ENCODE measurements around the gene DOCK8.

DOCK8 gene

DNA sequence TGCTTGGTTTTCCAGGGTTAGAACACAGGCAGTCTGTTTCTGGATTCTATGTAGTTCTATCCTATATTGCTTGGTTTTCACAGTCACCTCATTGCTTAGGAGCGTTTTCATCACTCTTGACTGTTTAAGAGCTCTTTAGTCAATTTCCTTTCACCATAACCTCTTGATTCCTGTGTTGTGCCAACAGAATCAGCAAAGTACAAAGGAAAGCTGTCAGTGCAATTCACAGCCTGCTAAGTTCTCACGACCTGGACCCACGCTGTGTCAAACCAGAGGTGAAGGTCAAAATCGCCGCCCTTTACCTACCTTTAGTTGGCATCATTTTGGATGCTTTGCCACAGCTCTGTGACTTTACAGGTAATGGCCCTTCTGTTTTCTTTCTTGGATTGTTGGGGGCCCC, 199.9 kb downstream of the DOCK8 start:
- no peak for DNase-seq (ENCODE audit: low spot score)

- DNase-seq (ENCODE audit: low spot score): no peak
These were observed 205.0 kb downstream of the DOCK8 start for GRCh38 chr9:419571-420171.

DNA sequence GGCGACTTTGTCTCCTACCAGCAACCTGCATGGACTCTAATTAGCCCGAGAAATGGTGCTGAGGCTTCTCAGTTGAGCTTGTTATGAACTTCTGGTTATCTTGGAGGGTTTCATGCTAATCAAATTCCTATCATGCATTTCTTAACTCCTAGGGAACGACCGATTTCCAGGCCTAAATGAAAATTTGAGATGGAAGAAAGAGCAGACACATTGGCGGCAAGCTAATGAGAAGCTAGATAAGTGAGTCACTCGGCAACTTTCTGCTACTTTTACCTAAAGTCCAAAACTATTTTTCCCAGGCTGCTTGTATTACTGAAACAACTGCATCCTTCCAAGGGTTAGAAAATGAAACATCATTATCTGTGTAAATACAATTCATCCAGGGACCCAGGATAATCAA, 207.2 kb downstream of the DOCK8 start:
- DNase-seq (ENCODE audit: low spot score): no peak

GRCh38 chr9:426264-426663, 211.6 kb downstream of the DOCK8 start:
- DNase-seq (ENCODE audit: low spot score): no peak

DNA sequence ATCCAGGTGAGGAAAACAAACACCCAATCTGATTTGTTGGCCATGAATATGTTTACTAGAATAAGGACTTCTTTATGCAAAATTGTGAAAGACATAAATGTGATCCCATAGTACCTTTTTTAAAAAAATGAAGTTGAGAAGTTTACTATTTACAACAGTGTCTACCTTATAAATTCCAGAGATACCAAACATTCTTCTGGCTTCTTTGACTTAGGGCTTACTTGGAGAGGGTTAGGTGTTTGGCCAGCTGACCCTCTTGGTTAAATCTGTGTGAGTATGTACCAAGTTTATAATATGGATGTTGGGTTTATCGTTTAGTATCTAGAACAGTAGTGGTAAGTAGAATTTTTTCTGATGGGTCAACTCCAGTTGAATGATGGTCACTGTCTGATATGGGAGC, 212.3 kb downstream of the DOCK8 start:
- DNase-seq (ENCODE audit: low spot score): no peak

- DNase-seq (ENCODE audit: low spot score): no peak
These were observed 217.0 kb downstream of the DOCK8 start for GRCh38 chr9:431701-432100.

DNA sequence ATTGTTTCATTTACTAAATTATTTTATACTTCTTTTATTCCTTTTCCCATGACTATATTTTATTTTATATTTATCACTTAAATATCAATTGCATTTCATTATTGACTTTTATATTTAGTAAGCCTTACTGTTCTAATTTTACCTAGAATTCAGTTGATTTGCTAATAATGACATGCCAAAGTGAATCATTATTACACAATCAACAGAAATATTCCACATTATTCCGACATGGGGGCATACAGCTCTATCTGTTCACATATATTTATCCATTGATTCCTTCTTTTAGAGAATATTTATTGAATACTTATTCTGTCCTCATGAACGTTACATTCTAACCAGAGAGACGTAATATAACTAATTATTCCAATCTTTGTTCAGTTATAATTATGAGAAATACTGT, 221.8 kb downstream of the DOCK8 start:
- DNase-seq (ENCODE audit: low spot score): no peak

- no peak for DNase-seq (ENCODE audit: low spot score)
These were observed 222.4 kb downstream of the DOCK8 start for GRCh38 chr9:437066-437465.

GRCh38 chr9:437574-438001, 222.9 kb downstream of the DOCK8 start:
- no peak for DNase-seq (ENCODE audit: low spot score)

- no peak for DNase-seq (ENCODE audit: low spot score)
These were observed 223.4 kb downstream of the DOCK8 start for GRCh38 chr9:438066-438465.

- no peak for DNase-seq (ENCODE audit: low spot score)
These were observed 224.5 kb downstream of the DOCK8 start for GRCh38 chr9:438961-439768.

DNA sequence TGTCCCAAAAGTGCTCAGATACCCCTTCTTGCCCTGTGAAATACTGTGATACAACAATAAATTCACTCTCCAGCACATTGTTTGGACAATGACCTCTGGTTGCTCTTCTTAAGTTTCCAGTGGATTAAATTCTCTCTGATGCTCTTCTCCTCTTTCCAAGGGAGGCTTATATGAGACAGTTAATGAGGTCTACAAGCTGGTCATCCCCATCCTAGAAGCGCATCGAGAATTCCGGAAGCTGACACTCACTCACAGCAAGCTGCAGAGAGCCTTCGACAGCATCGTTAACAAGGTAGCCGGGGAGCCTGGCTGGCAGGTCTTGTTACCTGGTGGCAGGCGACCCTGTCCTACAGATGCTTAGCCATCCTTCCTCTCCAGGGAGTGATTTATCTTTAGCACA, 226.5 kb downstream of the DOCK8 start:
- no peak for DNase-seq (ENCODE audit: low spot score)

GRCh38 chr9:444528-444927, 229.9 kb downstream of the DOCK8 start:
- no peak for DNase-seq (ENCODE audit: low spot score)

GRCh38 chr9:445033-445432, 230.4 kb downstream of the DOCK8 start:
- DNase-seq (ENCODE audit: low spot score): no peak

- DNase-seq (ENCODE audit: low spot score): no peak
These were observed 231.5 kb downstream of the DOCK8 start for GRCh38 chr9:446074-446699.

GRCh38 chr9:447230-448025, 232.8 kb downstream of the DOCK8 start:
- DNase-seq (ENCODE audit: low spot score): no peak

DNA sequence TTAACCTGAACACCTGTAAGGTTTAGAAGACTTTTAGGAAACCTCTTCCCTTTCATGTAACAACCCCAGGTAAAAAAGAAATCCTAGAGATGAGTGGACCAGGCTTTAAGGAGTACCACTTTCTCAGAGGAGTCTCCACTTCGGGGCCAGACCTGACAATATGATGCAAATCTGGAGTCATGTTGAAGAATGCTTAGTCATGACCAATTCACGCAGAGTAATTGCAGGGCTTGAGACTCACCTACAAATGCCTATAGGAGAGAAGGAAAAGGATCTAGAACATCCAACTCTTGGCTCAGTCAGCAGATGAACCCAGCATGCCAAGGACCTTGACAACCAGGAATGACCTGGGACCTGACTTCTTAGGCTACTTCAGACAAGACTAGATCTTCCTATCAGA, 235.4 kb downstream of the DOCK8 start:
- no peak for DNase-seq (ENCODE audit: low spot score)

- DNase-seq (ENCODE audit: low spot score): no peak
These were observed 235.9 kb downstream of the DOCK8 start for GRCh38 chr9:450561-450960.

DNA sequence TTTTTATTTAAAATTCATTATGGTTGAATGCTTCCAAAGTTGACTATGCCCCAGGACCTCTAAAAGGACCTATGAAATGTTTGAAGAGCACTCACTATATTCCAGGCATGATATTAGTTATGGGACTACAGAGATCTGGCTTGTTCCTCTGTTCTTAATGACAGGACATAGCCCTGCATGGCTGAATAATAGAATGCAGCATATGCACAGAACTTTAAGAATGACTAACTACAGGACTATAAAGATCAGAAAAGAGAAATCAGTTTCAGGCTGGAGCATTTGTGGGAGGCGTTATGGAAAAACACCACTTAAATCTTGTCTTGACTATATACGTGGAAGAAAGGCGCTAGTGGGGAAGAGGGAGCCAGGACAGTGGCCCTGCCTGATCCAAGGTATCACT, 239.2 kb downstream of the DOCK8 start:
- DNase-seq (ENCODE audit: low spot score): no peak

DNA sequence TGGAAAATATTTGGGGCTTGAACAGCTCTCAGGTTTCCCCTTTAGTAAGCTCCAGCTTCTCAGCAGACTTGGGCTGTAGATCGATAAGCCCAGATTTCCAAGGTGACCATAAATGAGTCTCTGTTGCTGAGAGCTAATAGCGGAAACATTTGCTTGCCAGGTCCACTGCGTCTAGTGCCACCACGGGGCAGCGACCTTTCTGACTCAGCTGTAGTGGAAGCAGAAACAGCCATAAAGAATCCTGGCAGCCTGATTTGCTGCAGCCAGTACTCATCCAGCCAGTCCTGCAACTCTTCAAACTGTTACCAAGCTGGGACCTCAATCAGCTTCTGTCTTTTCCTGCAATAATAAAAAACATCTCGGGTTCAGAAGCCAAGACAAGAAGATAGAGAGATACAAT, 241.7 kb downstream of the DOCK8 start:
- DNase-seq (ENCODE audit: low spot score): no peak

DNA sequence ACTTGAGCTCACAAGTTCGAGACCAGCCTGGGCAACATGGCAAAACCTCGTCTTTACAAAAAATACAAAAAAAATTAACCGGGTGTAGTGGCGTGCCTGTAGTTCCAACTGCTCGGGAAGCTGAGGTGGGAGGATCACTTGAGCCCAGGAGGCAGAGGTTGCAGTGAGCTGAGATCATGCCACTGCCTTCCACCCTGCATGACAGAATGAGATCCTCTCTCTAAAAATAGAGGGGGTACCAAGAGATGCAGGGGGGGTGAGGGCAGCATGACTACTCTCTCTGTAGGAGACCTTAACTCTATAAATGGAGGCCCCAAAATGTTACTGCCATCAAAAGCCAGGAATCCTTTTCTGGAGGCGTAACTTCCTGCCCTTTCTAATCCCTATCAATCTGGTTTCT, 243.9 kb downstream of the DOCK8 start:
- DNase-seq (ENCODE audit: low spot score): no peak
